GM12878 (cell line): ENCODE data around the gene FRMD8. TPM values are rescaled to one million over a fixed set of nuclear protein-coding genes. Genes with fewer than 3 reads are reported as not detected.
A peak's percentile ranks its signal among the peaks of the same experiment; 100 is the strongest.

Experiments
- CREM ChIP-seq: IDR thresholded peaks from 2 replicates; pipeline ENCODE4 v1.6.1; 2014; ENCODE audit warnings: antibody characterized with exemption, low read depth
- EED ChIP-seq: sonication (generic); IDR thresholded peaks from 2 replicates; pipeline ENCODE4 v1.6.1; 2016; ENCODE audit warnings: antibody characterized with exemption, low read depth
- EP300 ChIP-seq, 2 experiments: fragments of 150-350 bp in 1 of 2; IDR thresholded peaks; 2 replicates each; pipeline ENCODE4 v1.6.1; 2011 to 2012; ENCODE audit warnings: low read depth in 2 of 2, low read length in 2 of 2, borderline replicate concordance in 1 of 2, improper control_type of control experiment in 1 of 2, inconsistent platforms in 1 of 2; ENCODE audit not compliant: control insufficient read depth in 1 of 2
- HDAC6 ChIP-seq: fragments of 200-600 bp; sonication (generic); IDR thresholded peaks from one replicate; pipeline ENCODE4 v1.8.0; 2017; ENCODE audit warnings: antibody characterized with exemption; ENCODE audit not compliant: unreplicated experiment
- HDGF ChIP-seq: fragments of 450-650 bp; IDR thresholded peaks from 2 replicates; pipeline ENCODE4 v1.6.1; 2016; ENCODE audit warnings: antibody characterized with exemption
- IKZF2 ChIP-seq, 2 experiments: fragments of 450-650 bp; IDR thresholded peaks; 2 replicates each; pipeline ENCODE4 v1.6.1; 2017; ENCODE audit warnings: mild to moderate bottlenecking in 2 of 2, moderate library complexity in 2 of 2
- MTA2 ChIP-seq: fragments of 450-650 bp; IDR thresholded peaks from 2 replicates; pipeline ENCODE4 v1.6.1; 2016; ENCODE audit warnings: low read depth, mild to moderate bottlenecking, moderate library complexity
- MYB ChIP-seq: fragments of 150-350 bp; IDR thresholded peaks from 2 replicates; pipeline ENCODE4 v1.6.1; 2014; ENCODE audit warnings: mild to moderate bottlenecking, low read depth, low read length, borderline replicate concordance
- POLR2A ChIP-seq: IDR thresholded peaks from 2 replicates; pipeline ENCODE4 v1.6.1; 2011; ENCODE audit warnings: low read depth, mild to moderate bottlenecking, low read length
- POLR2AphosphoS2 ChIP-seq: IDR thresholded peaks from 2 replicates; pipeline ENCODE4 v1.6.1; 2011; ENCODE audit warnings: low read depth, mild to moderate bottlenecking, low read length, improper control_type of control experiment, moderate library complexity
- RBBP5 ChIP-seq: fragments of 200-600 bp; sonication (generic); conservative IDR thresholded peaks from 2 replicates; pipeline ENCODE4 v1.6.1; 2016
- SMAD1 ChIP-seq: fragments of 450-650 bp; IDR thresholded peaks from 2 replicates; pipeline ENCODE4 v1.6.1; 2018; ENCODE audit warnings: mild to moderate bottlenecking, low read depth; ENCODE audit not compliant: partially characterized antibody
- TBL1XR1 ChIP-seq: IDR thresholded peaks from 2 replicates; pipeline ENCODE4 v1.6.1; 2012; ENCODE audit warnings: low read depth, low read length, improper control_type of control experiment
- polyA plus RNA-seq, 11 experiments: library from polyadenylated mRNA; depleted of rRNA in 4 of 11; unstranded in 6 of 11; stranded (reverse) in 5 of 11; fragments of >200 nt; fragmentation: Nextera tagmentation in 4 of 11; fragmentation: Illumina TruSeq in 1 of 11; extraction: Ambion mirVana in 4 of 11; extraction: Trizol in 1 of 11; gene quantifications; 1 replicate in 1 of 11; 2 replicates in 10 of 11; pipeline versions ENCODE4 v1.2.1 to v1.2.3, GENCODE V29; 2011 to 2016; ENCODE audit warnings: inconsistent platforms in 2 of 11, missing spikeins in 2 of 11, low read depth in 1 of 11
- total RNA-seq, 4 experiments: library from RNA; depleted of rRNA in 3 of 4; stranded (reverse); fragments of >200 nt in 3 of 4; fragmentation: Illumina TruSeq in 1 of 4; extraction: Trizol in 1 of 4; gene quantifications; 2 replicates each; pipeline versions ENCODE4 v1.2.1 to v1.2.3, GENCODE V29; 2013 to 2021
- TF ChIP-seq, protein P1 (sequence below): fragments of 450-650 bp; IDR thresholded peaks from 2 replicates; pipeline ENCODE4 v1.6.1; 2017; ENCODE audit warnings: mild to moderate bottlenecking, low read depth, inconsistent platforms; ENCODE audit not compliant: poor library complexity, severe bottlenecking
- TF ChIP-seq, protein P2 (sequence below): fragments of 450-650 bp; IDR thresholded peaks from 2 replicates; pipeline ENCODE4 v1.6.1; 2016; ENCODE audit warnings: mild to moderate bottlenecking
- TF ChIP-seq, protein P3 (sequence below): IDR thresholded peaks from 2 replicates; pipeline ENCODE4 v1.6.1; 2012; ENCODE audit warnings: low read depth, low read length, improper control_type of control experiment
- TF ChIP-seq, protein P4 (sequence below): fragments of 450-650 bp; formaldehyde crosslinking; IDR thresholded peaks from 2 replicates; pipeline ENCODE4 v1.4.0; 2020; ENCODE audit warnings: mild to moderate bottlenecking, moderate library complexity
- TF ChIP-seq, protein P5 (sequence below): fragments of 450-650 bp; IDR thresholded peaks from 2 replicates; pipeline ENCODE4 v1.6.1; 2016; ENCODE audit warnings: mild to moderate bottlenecking
- TF ChIP-seq, protein P6 (sequence below): IDR thresholded peaks from 2 replicates; pipeline ENCODE4 v1.6.1; 2012; ENCODE audit warnings: low read depth, low read length, improper control_type of control experiment

The FRMD8 gene
- total and polyA plus RNA-seq, 10 of the 15 experiments (the other 5 are each of a cell fraction or from before 2014, with no cell fraction given) = 8.3 to 69.4 (median 28.0) TPM

DNA sequence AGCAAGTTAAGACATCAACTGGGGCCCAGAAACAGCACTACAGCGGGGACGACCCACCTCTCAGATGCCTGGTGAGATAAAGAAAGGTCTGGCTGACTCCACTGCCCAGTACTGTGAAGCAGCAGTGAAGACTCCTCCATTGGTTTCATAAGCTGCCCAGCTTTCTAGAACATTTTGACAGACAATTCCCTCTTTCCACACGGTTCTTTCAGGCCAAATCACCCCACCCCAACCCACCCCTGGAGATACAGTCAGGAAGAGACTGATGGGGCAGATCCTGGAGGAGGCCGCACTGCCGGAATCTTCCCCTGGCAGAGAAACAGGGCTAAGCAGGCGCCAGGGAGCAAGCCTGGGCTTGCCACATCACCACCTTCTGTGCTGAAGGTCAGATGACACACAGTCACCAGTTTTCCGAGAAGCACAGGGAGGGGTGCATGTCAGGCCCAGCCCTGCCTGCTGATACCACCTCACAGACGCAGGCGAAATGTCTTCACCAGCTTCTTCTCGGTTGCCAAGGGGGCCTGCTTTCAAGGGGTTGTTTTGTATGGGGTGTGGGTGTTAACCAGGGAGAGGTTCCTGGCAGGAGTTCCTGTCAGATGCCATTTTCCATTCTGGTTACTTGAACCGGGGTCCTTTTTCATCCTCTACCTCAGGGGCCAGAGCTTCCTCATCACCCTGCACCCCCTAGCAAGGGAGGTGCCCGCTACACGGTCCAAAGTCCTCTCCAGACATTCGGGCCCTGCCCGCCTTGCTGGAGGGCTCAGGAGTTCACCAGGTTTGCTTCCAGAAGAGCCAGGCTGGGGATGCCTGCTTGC is 34.7 kb downstream of the FRMD8 start (continued):
- TF ChIP-seq, protein P1, sequence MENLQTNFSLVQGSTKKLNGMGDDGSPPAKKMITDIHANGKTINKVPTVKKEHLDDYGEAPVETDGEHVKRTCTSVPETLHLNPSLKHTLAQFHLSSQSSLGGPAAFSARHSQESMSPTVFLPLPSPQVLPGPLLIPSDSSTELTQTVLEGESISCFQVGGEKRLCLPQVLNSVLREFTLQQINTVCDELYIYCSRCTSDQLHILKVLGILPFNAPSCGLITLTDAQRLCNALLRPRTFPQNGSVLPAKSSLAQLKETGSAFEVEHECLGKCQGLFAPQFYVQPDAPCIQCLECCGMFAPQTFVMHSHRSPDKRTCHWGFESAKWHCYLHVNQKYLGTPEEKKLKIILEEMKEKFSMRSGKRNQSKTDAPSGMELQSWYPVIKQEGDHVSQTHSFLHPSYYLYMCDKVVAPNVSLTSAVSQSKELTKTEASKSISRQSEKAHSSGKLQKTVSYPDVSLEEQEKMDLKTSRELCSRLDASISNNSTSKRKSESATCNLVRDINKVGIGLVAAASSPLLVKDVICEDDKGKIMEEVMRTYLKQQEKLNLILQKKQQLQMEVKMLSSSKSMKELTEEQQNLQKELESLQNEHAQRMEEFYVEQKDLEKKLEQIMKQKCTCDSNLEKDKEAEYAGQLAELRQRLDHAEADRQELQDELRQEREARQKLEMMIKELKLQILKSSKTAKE = peak; percentile 88
- TF ChIP-seq, protein P2, sequence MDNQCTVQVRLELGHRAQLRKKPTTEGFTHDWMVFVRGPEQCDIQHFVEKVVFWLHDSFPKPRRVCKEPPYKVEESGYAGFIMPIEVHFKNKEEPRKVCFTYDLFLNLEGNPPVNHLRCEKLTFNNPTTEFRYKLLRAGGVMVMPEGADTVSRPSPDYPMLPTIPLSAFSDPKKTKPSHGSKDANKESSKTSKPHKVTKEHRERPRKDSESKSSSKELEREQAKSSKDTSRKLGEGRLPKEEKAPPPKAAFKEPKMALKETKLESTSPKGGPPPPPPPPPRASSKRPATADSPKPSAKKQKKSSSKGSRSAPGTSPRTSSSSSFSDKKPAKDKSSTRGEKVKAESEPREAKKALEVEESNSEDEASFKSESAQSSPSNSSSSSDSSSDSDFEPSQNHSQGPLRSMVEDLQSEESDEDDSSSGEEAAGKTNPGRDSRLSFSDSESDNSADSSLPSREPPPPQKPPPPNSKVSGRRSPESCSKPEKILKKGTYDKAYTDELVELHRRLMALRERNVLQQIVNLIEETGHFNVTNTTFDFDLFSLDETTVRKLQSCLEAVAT = peak; percentile 95; the same call in 1 of the 2 replicates
- TF ChIP-seq MYB = peak; percentile 53; the same call in 1 of the 2 replicates
- TF ChIP-seq MTA2 = peak; percentile 61; the same call in 1 of the 2 replicates
- TF ChIP-seq HDGF = peak; percentile 69
- TF ChIP-seq EED = peak; percentile 56; the same call in 1 of the 2 replicates
- TF ChIP-seq, protein P3, sequence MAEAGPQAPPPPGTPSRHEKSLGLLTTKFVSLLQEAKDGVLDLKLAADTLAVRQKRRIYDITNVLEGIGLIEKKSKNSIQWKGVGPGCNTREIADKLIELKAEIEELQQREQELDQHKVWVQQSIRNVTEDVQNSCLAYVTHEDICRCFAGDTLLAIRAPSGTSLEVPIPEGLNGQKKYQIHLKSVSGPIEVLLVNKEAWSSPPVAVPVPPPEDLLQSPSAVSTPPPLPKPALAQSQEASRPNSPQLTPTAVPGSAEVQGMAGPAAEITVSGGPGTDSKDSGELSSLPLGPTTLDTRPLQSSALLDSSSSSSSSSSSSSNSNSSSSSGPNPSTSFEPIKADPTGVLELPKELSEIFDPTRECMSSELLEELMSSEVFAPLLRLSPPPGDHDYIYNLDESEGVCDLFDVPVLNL = no peak
- TF ChIP-seq HDAC6 = no peak
- TF ChIP-seq, protein P4, sequence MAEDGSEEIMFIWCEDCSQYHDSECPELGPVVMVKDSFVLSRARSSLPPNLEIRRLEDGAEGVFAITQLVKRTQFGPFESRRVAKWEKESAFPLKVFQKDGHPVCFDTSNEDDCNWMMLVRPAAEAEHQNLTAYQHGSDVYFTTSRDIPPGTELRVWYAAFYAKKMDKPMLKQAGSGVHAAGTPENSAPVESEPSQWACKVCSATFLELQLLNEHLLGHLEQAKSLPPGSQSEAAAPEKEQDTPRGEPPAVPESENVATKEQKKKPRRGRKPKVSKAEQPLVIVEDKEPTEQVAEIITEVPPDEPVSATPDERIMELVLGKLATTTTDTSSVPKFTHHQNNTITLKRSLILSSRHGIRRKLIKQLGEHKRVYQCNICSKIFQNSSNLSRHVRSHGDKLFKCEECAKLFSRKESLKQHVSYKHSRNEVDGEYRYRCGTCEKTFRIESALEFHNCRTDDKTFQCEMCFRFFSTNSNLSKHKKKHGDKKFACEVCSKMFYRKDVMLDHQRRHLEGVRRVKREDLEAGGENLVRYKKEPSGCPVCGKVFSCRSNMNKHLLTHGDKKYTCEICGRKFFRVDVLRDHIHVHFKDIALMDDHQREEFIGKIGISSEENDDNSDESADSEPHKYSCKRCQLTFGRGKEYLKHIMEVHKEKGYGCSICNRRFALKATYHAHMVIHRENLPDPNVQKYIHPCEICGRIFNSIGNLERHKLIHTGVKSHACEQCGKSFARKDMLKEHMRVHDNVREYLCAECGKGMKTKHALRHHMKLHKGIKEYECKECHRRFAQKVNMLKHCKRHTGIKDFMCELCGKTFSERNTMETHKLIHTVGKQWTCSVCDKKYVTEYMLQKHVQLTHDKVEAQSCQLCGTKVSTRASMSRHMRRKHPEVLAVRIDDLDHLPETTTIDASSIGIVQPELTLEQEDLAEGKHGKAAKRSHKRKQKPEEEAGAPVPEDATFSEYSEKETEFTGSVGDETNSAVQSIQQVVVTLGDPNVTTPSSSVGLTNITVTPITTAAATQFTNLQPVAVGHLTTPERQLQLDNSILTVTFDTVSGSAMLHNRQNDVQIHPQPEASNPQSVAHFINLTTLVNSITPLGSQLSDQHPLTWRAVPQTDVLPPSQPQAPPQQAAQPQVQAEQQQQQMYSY = no peak
- TF ChIP-seq EP300 (IDR thresholded peaks at IDR 0.05; ENCODE audit: borderline replicate concordance in 1 of 2, control insufficient read depth in 1 of 2, low read depth in 2 of 2, low read length in 2 of 2) = peak; percentile 45 to 71; a peak in 2 of 4 replicates
- TF ChIP-seq, protein P5, sequence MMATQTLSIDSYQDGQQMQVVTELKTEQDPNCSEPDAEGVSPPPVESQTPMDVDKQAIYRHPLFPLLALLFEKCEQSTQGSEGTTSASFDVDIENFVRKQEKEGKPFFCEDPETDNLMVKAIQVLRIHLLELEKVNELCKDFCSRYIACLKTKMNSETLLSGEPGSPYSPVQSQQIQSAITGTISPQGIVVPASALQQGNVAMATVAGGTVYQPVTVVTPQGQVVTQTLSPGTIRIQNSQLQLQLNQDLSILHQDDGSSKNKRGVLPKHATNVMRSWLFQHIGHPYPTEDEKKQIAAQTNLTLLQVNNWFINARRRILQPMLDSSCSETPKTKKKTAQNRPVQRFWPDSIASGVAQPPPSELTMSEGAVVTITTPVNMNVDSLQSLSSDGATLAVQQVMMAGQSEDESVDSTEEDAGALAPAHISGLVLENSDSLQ = peak; percentile 23; the same call in 1 of the 2 replicates
- TF ChIP-seq CREM = peak; percentile 1; the same call in 1 of the 2 replicates
- TF ChIP-seq, protein P6, sequence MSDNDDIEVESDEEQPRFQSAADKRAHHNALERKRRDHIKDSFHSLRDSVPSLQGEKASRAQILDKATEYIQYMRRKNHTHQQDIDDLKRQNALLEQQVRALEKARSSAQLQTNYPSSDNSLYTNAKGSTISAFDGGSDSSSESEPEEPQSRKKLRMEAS = no peak; the same call in 1 of the 2 replicates
- peak; percentile 92; the same call in 1 of the 2 replicates for TF ChIP-seq POLR2AphosphoS2
- TF ChIP-seq SMAD1 = peak; percentile 92
- TF ChIP-seq IKZF2 (IDR thresholded peaks at IDR 0.05) = peak; percentile 67 to 78; a peak in 3 of 4 replicates
- 0 out of 2 replicates have a peak, but pooled peaks have one; percentile 45 for TF ChIP-seq TBL1XR1
- no peak for TF ChIP-seq RBBP5
- peak; percentile 86 for TF ChIP-seq POLR2A
